ENCODE measurements around the gene SUMO2. TPM values are rescaled to one million over a fixed set of nuclear protein-coding genes. Genes with fewer than 3 reads are reported as not detected.

SUMO2 gene
- total and polyA plus RNA-seq, 9 of the 15 experiments (the other 6 are each of a cell fraction or from before 2014, with no cell fraction given) = 157 to 733 (median 419) TPM

DNA sequence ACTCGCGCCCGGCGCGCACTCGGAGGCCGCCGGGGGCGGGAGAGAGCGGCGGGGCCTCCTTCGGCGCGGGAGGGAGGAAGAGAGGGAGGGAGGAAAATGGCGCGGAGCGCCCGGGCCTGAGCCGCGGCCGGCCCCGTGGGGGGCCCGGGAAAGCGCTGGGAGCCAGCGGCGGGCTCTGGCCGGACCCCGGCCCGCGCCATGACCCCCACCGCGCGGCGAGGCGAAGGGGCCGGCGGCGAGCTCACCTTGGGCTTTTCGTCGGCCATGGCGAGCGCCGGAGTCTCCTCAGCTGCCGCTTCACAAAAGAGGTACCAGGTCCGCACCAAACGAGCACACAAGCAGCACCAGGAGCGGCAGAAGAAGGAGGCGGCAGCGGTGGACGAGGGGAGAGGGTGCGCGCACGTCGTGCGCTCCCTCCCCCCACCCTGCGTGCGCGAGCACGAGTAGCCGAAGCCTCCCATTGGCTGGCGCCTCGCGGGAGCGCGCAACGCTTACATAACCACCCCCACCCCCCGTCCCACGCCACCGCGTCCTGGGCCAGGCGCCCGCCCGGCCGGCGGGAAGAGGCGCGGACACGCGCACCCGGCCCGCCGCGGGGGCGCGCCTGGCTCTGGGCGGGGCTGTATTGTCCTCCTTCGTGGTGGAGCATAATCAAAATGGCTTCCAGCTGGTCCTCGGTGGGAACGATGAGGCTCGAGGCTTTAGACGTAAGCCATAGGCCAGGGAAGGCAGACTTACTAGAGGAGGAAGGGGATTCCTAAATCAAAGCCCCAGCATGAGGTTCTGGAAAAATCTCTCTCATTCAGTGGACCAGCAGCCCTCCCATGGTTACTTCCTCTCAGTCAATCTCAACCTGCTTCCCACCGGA lies at the start of gene SUMO2 (continued):
- TF ChIP-seq, protein P1, sequence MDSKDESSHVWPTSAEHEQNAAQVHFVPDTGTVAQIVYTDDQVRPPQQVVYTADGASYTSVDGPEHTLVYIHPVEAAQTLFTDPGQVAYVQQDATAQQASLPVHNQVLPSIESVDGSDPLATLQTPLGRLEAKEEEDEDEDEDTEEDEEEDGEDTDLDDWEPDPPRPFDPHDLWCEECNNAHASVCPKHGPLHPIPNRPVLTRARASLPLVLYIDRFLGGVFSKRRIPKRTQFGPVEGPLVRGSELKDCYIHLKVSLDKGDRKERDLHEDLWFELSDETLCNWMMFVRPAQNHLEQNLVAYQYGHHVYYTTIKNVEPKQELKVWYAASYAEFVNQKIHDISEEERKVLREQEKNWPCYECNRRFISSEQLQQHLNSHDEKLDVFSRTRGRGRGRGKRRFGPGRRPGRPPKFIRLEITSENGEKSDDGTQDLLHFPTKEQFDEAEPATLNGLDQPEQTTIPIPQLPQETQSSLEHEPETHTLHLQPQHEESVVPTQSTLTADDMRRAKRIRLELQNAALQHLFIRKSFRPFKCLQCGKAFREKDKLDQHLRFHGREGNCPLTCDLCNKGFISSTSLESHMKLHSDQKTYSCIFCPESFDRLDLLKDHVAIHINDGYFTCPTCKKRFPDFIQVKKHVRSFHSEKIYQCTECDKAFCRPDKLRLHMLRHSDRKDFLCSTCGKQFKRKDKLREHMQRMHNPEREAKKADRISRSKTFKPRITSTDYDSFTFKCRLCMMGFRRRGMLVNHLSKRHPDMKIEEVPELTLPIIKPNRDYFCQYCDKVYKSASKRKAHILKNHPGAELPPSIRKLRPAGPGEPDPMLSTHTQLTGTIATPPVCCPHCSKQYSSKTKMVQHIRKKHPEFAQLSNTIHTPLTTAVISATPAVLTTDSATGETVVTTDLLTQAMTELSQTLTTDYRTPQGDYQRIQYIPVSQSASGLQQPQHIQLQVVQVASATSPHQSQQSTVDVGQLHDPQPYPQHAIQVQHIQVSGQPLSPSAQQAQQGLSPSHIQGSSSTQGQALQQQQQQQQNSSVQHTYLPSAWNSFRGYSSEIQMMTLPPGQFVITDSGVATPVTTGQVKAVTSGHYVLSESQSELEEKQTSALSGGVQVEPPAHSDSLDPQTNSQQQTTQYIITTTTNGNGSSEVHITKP (IDR thresholded peaks at IDR 0.05; ENCODE audit: partially characterized antibody) = no peak
- peak; percentile 46; the same call in 1 of the 2 replicates for TF ChIP-seq POLR2AphosphoS5 (IDR thresholded peaks at IDR 0.05; ENCODE audit: control insufficient read depth, insufficient read depth, low read depth, low read length)
- TF ChIP-seq PPARD (CRISPR knock-in tag; IDR thresholded peaks at IDR 0.05) = no peak
- TF ChIP-seq GTF2A2 (tag; IDR thresholded peaks at IDR 0.05) = no peak
- TF ChIP-seq ZNF707 (CRISPR knock-in tag; conservative IDR thresholded peaks at IDR 0.05) = no peak
- no peak for TF ChIP-seq SIRT6 (IDR thresholded peaks at IDR 0.05; ENCODE audit: low read depth, low read length)
- TF ChIP-seq SAP30 (IDR thresholded peaks at IDR 0.05; ENCODE audit: borderline replicate concordance, insufficient read depth, low read depth, low read length, poor library complexity, severe bottlenecking) = peak; percentile 12
- TF ChIP-seq TAF1 (IDR thresholded peaks at IDR 0.05; ENCODE audit: control insufficient read depth, extremely low read depth, insufficient read depth, low read length, severe bottlenecking) = peak; percentile 80
- no peak for TF ChIP-seq ZNF133 (CRISPR knock-in tag; IDR thresholded peaks at IDR 0.05)
- no peak for TF ChIP-seq TGIF2 (CRISPR knock-in tag; IDR thresholded peaks at IDR 0.05)
- peak; percentile 29 to 48; a peak in 1 of 4 replicates for TF ChIP-seq TEAD1 (CRISPR knock-in tag; IDR thresholded peaks at IDR 0.05)
- TF ChIP-seq HDAC1 (IDR thresholded peaks at IDR 0.05) = no peak
- peak; percentile 3; the same call in 1 of the 2 replicates for TF ChIP-seq ZBTB34 (CRISPR knock-in tag; IDR thresholded peaks at IDR 0.05)
- TF ChIP-seq ELF2 (CRISPR knock-in tag; IDR thresholded peaks at IDR 0.05) = no peak
- no peak for TF ChIP-seq MBD1 (CRISPR knock-in tag; IDR thresholded peaks at IDR 0.05)
- no peak for TF ChIP-seq ZKSCAN3 (CRISPR knock-in tag; IDR thresholded peaks at IDR 0.05)
- no peak for TF ChIP-seq ZNF184 (CRISPR knock-in tag; IDR thresholded peaks at IDR 0.05)
- peak; percentile 89 for TF ChIP-seq POLR2G (IDR thresholded peaks at IDR 0.05; ENCODE audit: low read depth, low read length)
- no peak for TF ChIP-seq NCOA4 (IDR thresholded peaks at IDR 0.05; ENCODE audit: partially characterized antibody)
- TF ChIP-seq RFX1 (IDR thresholded peaks at IDR 0.05) = no peak
- TF ChIP-seq KLF10 (CRISPR knock-in tag; IDR thresholded peaks at IDR 0.05) = no peak

Data from K562 (cell line).